BJ (cell line): ENCODE results near the gene PEAR1. TPM values are rescaled to one million over a fixed set of nuclear protein-coding genes. Genes with fewer than 3 reads are reported as not detected.

Experiments used
- CTCF ChIA-PET: fragments of 350-600 bp; formaldehyde crosslinking; extraction: SDS; loops from one replicate; lab custom pipeline; 2021; ENCODE audit warnings: antibody characterized with exemption, inconsistent platforms; lab: Yijun Ruan, JAX
- POLR2A ChIA-PET: fragments of 300-600 bp; sonication (Branson Sonifier 250); formaldehyde crosslinking; extraction: SDS; loops from one replicate; lab custom pipeline; 2021; ENCODE audit warnings: antibody characterized with exemption; lab: Charles Lee
- DNase-seq: peaks from one replicate; pipeline ENCODE4 v3.0.0-alpha.2; 2011; ENCODE audit warnings: low read depth
- H3K27me3 ChIP-seq: 2 replicates; pipeline ENCODE4 v1.6.0; 2011; ENCODE audit warnings: low read length; ENCODE audit not compliant: control insufficient read depth, insufficient read depth
- H3K36me3 ChIP-seq: 2 replicates; pipeline ENCODE4 v1.5.1; 2011; ENCODE audit warnings: low read length; ENCODE audit not compliant: control insufficient read depth, insufficient read depth
- H3K4me3 ChIP-seq: 2 replicates; pipeline ENCODE4 v1.5.1; 2011; ENCODE audit warnings: low read depth, mild to moderate bottlenecking, control low read depth, low read length
- CTCF ChIP-seq: IDR thresholded peaks from 2 replicates; pipeline ENCODE4 v1.5.1; 2011; ENCODE audit warnings: low read depth, mild to moderate bottlenecking, control low read depth, inconsistent platforms, low read length, moderate library complexity; ENCODE audit not compliant: insufficient read depth
- polyA plus RNA-seq: library from polyadenylated mRNA; depleted of rRNA; stranded (reverse); fragments of >200 nt; gene quantifications from 2 replicates; pipeline ENCODE4 v1.2.3, GENCODE V29; 2011

PEAR1 gene
- polyA plus RNA-seq, 1 experiment, result 50.4 TPM

- no peak for TF ChIP-seq CTCF
- peaks cover 20% of the 10 kb centered on the region for H3K27me3 ChIP-seq
- no peak for DNase-seq
- ChIA-PET POLR2A (no interaction called here), CTCF (interaction anchor here (0.9 to 13.1 kb wide), 9 partner anchors 13 to 234 kb away, joined by 3 to 298 read pairs (median 4); partner anchors contain the start of genes METTL25B, NTRK1 and PEAR1)
- H3K36me3 ChIP-seq, result no peaks in the 10 kb centered on the region; the same call in none of the 2 replicates
- no peak overlapping the region for H3K4me3 ChIP-seq
Measured at GRCh38 chr1:156922986-156923669, 29.6 kb downstream of the PEAR1 start.

GRCh38 chr1:156923670-156924477 lies 30.4 kb downstream of the PEAR1 start:
- TF ChIP-seq CTCF, result no peak
- Histone ChIP-seq H3K4me3 (no peak overlapping the region), H3K36me3 (no peaks in the 10 kb centered on the region; the same call in none of the 2 replicates), H3K27me3 (peaks cover 20% of the 10 kb centered on the region)
- CTCF ChIA-PET, result interaction anchor here (0.6 to 13.1 kb wide), 8 partner anchors 31 to 234 kb away, joined by 3 to 298 read pairs (median 4); partner anchors contain the start of genes INSRR, NTRK1 and PEAR1
- POLR2A ChIA-PET, result no interaction called here
- no peak for DNase-seq

- no peak for DNase-seq
- ChIA-PET CTCF (interaction anchor here (0.6 to 13.1 kb wide), 10 partner anchors 23 to 235 kb away, joined by 3 to 298 read pairs (median 4); partner anchors contain the start of genes INSRR, NTRK1 and PEAR1), POLR2A (no interaction called here)
- Histone ChIP-seq H3K27me3 (peaks cover 20% of the 10 kb centered on the region), H3K4me3 (no peak overlapping the region), H3K36me3 (no peaks in the 10 kb centered on the region; the same call in 1 of the 2 replicates)
- no peak for TF ChIP-seq CTCF
Measured at GRCh38 chr1:156924478-156925153, 31.1 kb downstream of the PEAR1 start.

- no peak for TF ChIP-seq CTCF
- no peaks in the 10 kb centered on the region; the same call in 1 of the 2 replicates for H3K36me3 ChIP-seq
- CTCF ChIA-PET, result interaction anchor here (0.7 to 13.1 kb wide), 12 partner anchors 9 to 236 kb away, joined by 3 to 298 read pairs (median 6); partner anchors contain the start of genes ISG20L2, METTL25B and PEAR1
- no peak for DNase-seq
- POLR2A ChIA-PET, result no interaction called here
- no peak overlapping the region for H3K4me3 ChIP-seq
- peaks cover 20% of the 10 kb centered on the region for H3K27me3 ChIP-seq
Measured at GRCh38 chr1:156925154-156926010, 31.9 kb downstream of the PEAR1 start.
